Liver (tissue), 9 donors: Measurements from ENCODE around the gene LSM11. TPM values are rescaled to one million over a fixed set of nuclear protein-coding genes. Genes with fewer than 3 reads are reported as not detected.

Experiments used
- DNase-seq: peaks from one replicate; pipeline ENCODE4 v3.0.0-alpha.2; 2017; ENCODE audit warnings: low spot score
- H3K27ac ChIP-seq, 2 donors: one replicate each; pipeline ENCODE4 v1.7.0; 2013; ENCODE audit warnings: inconsistent platforms in 2 of 2, low read length in 2 of 2, control low read depth in 1 of 2, low read depth in 1 of 2, mild to moderate bottlenecking in 1 of 2
- H3K27me3 ChIP-seq, 4 donors: one replicate each; pipeline versions ENCODE4 v1.6.1 to v1.7.0; 2013; ENCODE audit warnings: low read length in 3 of 4, inconsistent platforms in 1 of 4, mild to moderate bottlenecking in 1 of 4, moderate library complexity in 1 of 4; ENCODE audit not compliant: control insufficient read depth in 4 of 4, insufficient read depth in 4 of 4
- H3K36me3 ChIP-seq, 4 donors: one replicate each; pipeline versions ENCODE4 v1.6.1 to v1.7.0; 2013; ENCODE audit warnings: low read length in 3 of 4, mild to moderate bottlenecking in 3 of 4, low read depth in 1 of 4, moderate library complexity in 1 of 4; ENCODE audit not compliant: control insufficient read depth in 4 of 4, insufficient read depth in 3 of 4
- H3K4me1 ChIP-seq, 4 donors: one replicate each; pipeline versions ENCODE4 v1.6.1 to v1.7.0; 2013; ENCODE audit warnings: low read length in 3 of 4, mild to moderate bottlenecking in 3 of 4, moderate library complexity in 1 of 4; ENCODE audit not compliant: control insufficient read depth in 4 of 4, insufficient read depth in 4 of 4
- H3K4me3 ChIP-seq, 3 donors: one replicate each; pipeline versions ENCODE4 v1.6.1 to v1.7.0; 2013; ENCODE audit warnings: low read length in 3 of 3, control low read depth in 1 of 3, low read depth in 1 of 3, mild to moderate bottlenecking in 1 of 3
- H3K9ac ChIP-seq, 2 donors: one replicate each; pipeline ENCODE4 v1.7.0; 2013; ENCODE audit warnings: low read length in 2 of 2, mild to moderate bottlenecking in 2 of 2, moderate library complexity in 2 of 2, control low read depth in 1 of 2, low read depth in 1 of 2
- H3K9me3 ChIP-seq, 4 donors: one replicate each; pipeline versions ENCODE4 v1.6.1 to v1.7.0; 2013; ENCODE audit warnings: low read length in 3 of 4; ENCODE audit not compliant: control insufficient read depth in 4 of 4
- EGR1 ChIP-seq, 2 donors: IDR thresholded peaks; 2 replicates each; pipeline ENCODE4 v1.6.1; 2016 to 2018; ENCODE audit warnings: antibody characterized with exemption in 2 of 2, low read depth in 2 of 2
- FOXA1 ChIP-seq: IDR thresholded peaks from 2 replicates; pipeline ENCODE4 v1.6.1; 2016; ENCODE audit warnings: antibody characterized with exemption
- FOXA2 ChIP-seq: IDR thresholded peaks from 2 replicates; pipeline ENCODE4 v1.6.1; 2016; ENCODE audit warnings: antibody characterized with exemption
- GABPA ChIP-seq, 2 donors: IDR thresholded peaks in 1 of 2; conservative IDR thresholded peaks in 1 of 2; 2 replicates each; pipeline ENCODE4 v1.6.1; 2016; ENCODE audit warnings: antibody characterized with exemption in 2 of 2, mild to moderate bottlenecking in 1 of 2, moderate library complexity in 1 of 2
- HNF4A ChIP-seq, 2 donors: conservative IDR thresholded peaks; 2 replicates each; pipeline ENCODE4 v1.6.1; 2016; ENCODE audit warnings: antibody characterized with exemption in 2 of 2, mild to moderate bottlenecking in 2 of 2
- HNF4G ChIP-seq: IDR thresholded peaks from 2 replicates; pipeline ENCODE4 v1.6.1; 2016; ENCODE audit warnings: antibody characterized with exemption
- JUND ChIP-seq, 2 donors: IDR thresholded peaks; 2 replicates each; pipeline ENCODE4 v1.6.1; 2016; ENCODE audit warnings: antibody characterized with exemption in 2 of 2
- NR2F2 ChIP-seq: IDR thresholded peaks from 2 replicates; pipeline ENCODE4 v1.6.1; 2016; ENCODE audit warnings: antibody characterized with exemption
- RAD21 ChIP-seq, 2 donors: IDR thresholded peaks; 2 replicates each; pipeline ENCODE4 v1.6.1; 2016; ENCODE audit warnings: antibody characterized with exemption in 2 of 2, mild to moderate bottlenecking in 2 of 2
- RXRA ChIP-seq, 2 donors: IDR thresholded peaks; 2 replicates each; pipeline ENCODE4 v1.6.1; 2017 to 2018; ENCODE audit warnings: antibody characterized with exemption in 2 of 2, mild to moderate bottlenecking in 1 of 2
- YY1 ChIP-seq: IDR thresholded peaks from 2 replicates; pipeline ENCODE4 v1.6.1; 2016; ENCODE audit warnings: antibody characterized with exemption, mild to moderate bottlenecking
- WGBS: extraction: QIAGEN DNeasy Blood & Tissue Kit; methylation state at CpG from one replicate; pipeline ENCODE4 v1.1.7; 2013; 5-methylcytosine and 5-hydroxymethylcytosine counted together
- polyA plus RNA-seq, 2 donors: library from polyadenylated mRNA; stranded (reverse) in 1 of 2; unstranded in 1 of 2; fragments of 200-250 nt in 1 of 2; fragments of >200 nt in 1 of 2; fragmentation: Nextera tagmentation in 1 of 2; extraction: Ambion mirVana in 1 of 2; gene quantifications; one replicate each; pipeline versions ENCODE4 v1.2.1 to v1.2.3, GENCODE V29; 2013 to 2015
- total RNA-seq, 2 donors: library from RNA; depleted of rRNA; stranded (reverse); fragments of >200 nt; gene quantifications; one replicate each; pipeline ENCODE4 v1.2.3, GENCODE V29; 2014
- TF ChIP-seq, protein P1 (sequence below): IDR thresholded peaks from 2 replicates; pipeline ENCODE4 v1.6.1; 2016; ENCODE audit warnings: antibody characterized with exemption
- TF ChIP-seq, protein P2 (sequence below): IDR thresholded peaks from 2 replicates; pipeline ENCODE4 v1.6.1; 2016; ENCODE audit warnings: antibody characterized with exemption
- TF ChIP-seq, protein P3 (sequence below): fragments of 150-350 bp; IDR thresholded peaks from 2 replicates; pipeline ENCODE4 v1.5.1; 2017; ENCODE audit warnings: improper control_type of control experiment, low read depth, low read length; ENCODE audit not compliant: missing input control
- TF ChIP-seq, protein P4 (sequence below): IDR thresholded peaks from 2 replicates; pipeline ENCODE4 v1.6.1; 2016; ENCODE audit warnings: antibody characterized with exemption, mild to moderate bottlenecking
- TF ChIP-seq, protein P5 (sequence below): IDR thresholded peaks from 2 replicates; pipeline ENCODE4 v1.6.1; 2016; ENCODE audit warnings: antibody characterized with exemption
- donor health status: healthy.
- donor health status: healthy.
- donor health status: healthy.
- donor health status: healthy.
- donor health status: healthy.

The LSM11 gene
- total and polyA plus RNA-seq, 4 donors, result 0.42 to 4.0 (median 1.2) TPM

DNA sequence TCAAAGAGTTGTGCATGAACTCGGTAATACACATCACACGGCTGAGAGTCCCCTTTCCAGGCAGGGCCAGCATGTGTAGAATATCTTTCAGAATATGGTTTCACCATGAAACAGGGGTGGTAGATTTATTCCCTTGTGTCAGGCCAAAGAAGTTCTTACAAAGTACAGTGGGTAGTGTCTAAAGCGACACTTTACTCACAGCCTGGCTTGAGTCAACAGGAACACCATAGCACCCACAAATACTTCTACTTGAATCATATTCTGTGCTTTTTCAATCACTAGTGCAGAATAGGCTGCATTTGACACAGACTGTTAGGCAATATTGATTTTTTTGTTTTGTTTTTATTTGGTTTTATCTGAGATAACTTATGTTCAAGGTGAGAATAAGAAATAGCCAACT, 12.6 kb downstream of the LSM11 start:
- no peak overlapping the region for H3K4me3 ChIP-seq
- DNase-seq, result no peak
- no peak overlapping the region for H3K9ac ChIP-seq
- TF ChIP-seq, protein P1, sequence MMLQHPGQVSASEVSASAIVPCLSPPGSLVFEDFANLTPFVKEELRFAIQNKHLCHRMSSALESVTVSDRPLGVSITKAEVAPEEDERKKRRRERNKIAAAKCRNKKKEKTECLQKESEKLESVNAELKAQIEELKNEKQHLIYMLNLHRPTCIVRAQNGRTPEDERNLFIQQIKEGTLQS, result no peak
- TF ChIP-seq NR2F2, result no peak
- no peak for TF ChIP-seq FOXA2
- TF ChIP-seq, protein P2, sequence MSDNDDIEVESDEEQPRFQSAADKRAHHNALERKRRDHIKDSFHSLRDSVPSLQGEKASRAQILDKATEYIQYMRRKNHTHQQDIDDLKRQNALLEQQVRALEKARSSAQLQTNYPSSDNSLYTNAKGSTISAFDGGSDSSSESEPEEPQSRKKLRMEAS, result no peak
- TF ChIP-seq, protein P3, sequence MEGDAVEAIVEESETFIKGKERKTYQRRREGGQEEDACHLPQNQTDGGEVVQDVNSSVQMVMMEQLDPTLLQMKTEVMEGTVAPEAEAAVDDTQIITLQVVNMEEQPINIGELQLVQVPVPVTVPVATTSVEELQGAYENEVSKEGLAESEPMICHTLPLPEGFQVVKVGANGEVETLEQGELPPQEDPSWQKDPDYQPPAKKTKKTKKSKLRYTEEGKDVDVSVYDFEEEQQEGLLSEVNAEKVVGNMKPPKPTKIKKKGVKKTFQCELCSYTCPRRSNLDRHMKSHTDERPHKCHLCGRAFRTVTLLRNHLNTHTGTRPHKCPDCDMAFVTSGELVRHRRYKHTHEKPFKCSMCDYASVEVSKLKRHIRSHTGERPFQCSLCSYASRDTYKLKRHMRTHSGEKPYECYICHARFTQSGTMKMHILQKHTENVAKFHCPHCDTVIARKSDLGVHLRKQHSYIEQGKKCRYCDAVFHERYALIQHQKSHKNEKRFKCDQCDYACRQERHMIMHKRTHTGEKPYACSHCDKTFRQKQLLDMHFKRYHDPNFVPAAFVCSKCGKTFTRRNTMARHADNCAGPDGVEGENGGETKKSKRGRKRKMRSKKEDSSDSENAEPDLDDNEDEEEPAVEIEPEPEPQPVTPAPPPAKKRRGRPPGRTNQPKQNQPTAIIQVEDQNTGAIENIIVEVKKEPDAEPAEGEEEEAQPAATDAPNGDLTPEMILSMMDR, result no peak
- TF ChIP-seq JUND (IDR thresholded peaks at IDR 0.05), result no peak
- TF ChIP-seq, protein P4, sequence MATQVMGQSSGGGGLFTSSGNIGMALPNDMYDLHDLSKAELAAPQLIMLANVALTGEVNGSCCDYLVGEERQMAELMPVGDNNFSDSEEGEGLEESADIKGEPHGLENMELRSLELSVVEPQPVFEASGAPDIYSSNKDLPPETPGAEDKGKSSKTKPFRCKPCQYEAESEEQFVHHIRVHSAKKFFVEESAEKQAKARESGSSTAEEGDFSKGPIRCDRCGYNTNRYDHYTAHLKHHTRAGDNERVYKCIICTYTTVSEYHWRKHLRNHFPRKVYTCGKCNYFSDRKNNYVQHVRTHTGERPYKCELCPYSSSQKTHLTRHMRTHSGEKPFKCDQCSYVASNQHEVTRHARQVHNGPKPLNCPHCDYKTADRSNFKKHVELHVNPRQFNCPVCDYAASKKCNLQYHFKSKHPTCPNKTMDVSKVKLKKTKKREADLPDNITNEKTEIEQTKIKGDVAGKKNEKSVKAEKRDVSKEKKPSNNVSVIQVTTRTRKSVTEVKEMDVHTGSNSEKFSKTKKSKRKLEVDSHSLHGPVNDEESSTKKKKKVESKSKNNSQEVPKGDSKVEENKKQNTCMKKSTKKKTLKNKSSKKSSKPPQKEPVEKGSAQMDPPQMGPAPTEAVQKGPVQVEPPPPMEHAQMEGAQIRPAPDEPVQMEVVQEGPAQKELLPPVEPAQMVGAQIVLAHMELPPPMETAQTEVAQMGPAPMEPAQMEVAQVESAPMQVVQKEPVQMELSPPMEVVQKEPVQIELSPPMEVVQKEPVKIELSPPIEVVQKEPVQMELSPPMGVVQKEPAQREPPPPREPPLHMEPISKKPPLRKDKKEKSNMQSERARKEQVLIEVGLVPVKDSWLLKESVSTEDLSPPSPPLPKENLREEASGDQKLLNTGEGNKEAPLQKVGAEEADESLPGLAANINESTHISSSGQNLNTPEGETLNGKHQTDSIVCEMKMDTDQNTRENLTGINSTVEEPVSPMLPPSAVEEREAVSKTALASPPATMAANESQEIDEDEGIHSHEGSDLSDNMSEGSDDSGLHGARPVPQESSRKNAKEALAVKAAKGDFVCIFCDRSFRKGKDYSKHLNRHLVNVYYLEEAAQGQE, result no peak
- TF ChIP-seq GABPA (IDR thresholded peaks at IDR 0.05 in 1 of 2, conservative IDR thresholded peaks at IDR 0.05 in 1 of 2), result no peak
- TF ChIP-seq EGR1 (IDR thresholded peaks at IDR 0.05; ENCODE audit: low read depth in 2 of 2), result no peak
- no peak for TF ChIP-seq FOXA1
- TF ChIP-seq, protein P5, sequence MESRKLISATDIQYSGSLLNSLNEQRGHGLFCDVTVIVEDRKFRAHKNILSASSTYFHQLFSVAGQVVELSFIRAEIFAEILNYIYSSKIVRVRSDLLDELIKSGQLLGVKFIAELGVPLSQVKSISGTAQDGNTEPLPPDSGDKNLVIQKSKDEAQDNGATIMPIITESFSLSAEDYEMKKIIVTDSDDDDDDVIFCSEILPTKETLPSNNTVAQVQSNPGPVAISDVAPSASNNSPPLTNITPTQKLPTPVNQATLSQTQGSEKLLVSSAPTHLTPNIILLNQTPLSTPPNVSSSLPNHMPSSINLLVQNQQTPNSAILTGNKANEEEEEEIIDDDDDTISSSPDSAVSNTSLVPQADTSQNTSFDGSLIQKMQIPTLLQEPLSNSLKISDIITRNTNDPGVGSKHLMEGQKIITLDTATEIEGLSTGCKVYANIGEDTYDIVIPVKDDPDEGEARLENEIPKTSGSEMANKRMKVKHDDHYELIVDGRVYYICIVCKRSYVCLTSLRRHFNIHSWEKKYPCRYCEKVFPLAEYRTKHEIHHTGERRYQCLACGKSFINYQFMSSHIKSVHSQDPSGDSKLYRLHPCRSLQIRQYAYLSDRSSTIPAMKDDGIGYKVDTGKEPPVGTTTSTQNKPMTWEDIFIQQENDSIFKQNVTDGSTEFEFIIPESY, result no peak
- TF ChIP-seq HNF4A (conservative IDR thresholded peaks at IDR 0.05), result no peak
- TF ChIP-seq RAD21 (IDR thresholded peaks at IDR 0.05), result no peak
- TF ChIP-seq RXRA (IDR thresholded peaks at IDR 0.05), result no peak
- no peak for TF ChIP-seq YY1
- TF ChIP-seq HNF4G, result no peak
- no peaks in the 10 kb centered on the region for H3K9me3 ChIP-seq
- peaks cover 8 to 15% (median 11%) of the 10 kb centered on the region in 4 donors for H3K36me3 ChIP-seq
- WGBS, result 92% methylated on average over 3 of the region's 3 CpGs
- H3K4me1 ChIP-seq, result peaks cover 0 to 5% (median under 1%) of the 10 kb centered on the region in 4 donors
- H3K27ac ChIP-seq, result no peak overlapping the region
- no peaks in the 10 kb centered on the region for H3K27me3 ChIP-seq

DNA sequence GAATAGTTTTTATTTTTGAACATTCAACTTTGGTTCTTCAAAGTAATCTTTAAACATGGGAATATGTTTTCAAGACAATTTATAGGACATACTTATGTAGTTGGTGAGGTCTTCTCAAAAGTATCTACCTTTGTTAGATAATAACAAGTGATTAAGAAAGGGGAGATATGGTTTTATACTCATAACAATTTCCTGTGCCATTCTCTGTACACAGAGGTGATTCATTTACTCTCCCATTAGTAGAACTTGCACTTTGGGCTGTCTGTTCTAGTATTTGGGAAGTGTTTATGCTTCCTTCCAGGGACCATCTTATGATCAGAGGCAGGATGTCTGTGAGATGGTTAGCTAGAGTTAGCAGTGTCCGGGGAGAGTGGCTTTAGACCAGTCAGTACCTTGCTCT, 15.2 kb downstream of the LSM11 start:
- Histone ChIP-seq H3K27me3 (no peaks in the 10 kb centered on the region), H3K27ac (no peak overlapping the region), H3K36me3 (peaks cover 4 to 8% (median 6%) of the 10 kb centered on the region in 4 donors), H3K4me3 (no peak overlapping the region), H3K9me3 (no peaks in the 10 kb centered on the region), H3K9ac (no peak overlapping the region), H3K4me1 (peaks cover 0 to 7% (median 2%) of the 10 kb centered on the region in 4 donors)
- 93% methylated on average over 1 of the region's 1 CpG for WGBS
- DNase-seq, result no peak
- no peak for TF ChIP-seq JUND (IDR thresholded peaks at IDR 0.05)
- TF ChIP-seq, protein P3, result no peak
- TF ChIP-seq, protein P1, result no peak
- TF ChIP-seq, protein P5, result no peak
- no peak for TF ChIP-seq NR2F2
- TF ChIP-seq RXRA (IDR thresholded peaks at IDR 0.05), result no peak
